ENCODE results near the gene TUBGCP6.

DNA sequence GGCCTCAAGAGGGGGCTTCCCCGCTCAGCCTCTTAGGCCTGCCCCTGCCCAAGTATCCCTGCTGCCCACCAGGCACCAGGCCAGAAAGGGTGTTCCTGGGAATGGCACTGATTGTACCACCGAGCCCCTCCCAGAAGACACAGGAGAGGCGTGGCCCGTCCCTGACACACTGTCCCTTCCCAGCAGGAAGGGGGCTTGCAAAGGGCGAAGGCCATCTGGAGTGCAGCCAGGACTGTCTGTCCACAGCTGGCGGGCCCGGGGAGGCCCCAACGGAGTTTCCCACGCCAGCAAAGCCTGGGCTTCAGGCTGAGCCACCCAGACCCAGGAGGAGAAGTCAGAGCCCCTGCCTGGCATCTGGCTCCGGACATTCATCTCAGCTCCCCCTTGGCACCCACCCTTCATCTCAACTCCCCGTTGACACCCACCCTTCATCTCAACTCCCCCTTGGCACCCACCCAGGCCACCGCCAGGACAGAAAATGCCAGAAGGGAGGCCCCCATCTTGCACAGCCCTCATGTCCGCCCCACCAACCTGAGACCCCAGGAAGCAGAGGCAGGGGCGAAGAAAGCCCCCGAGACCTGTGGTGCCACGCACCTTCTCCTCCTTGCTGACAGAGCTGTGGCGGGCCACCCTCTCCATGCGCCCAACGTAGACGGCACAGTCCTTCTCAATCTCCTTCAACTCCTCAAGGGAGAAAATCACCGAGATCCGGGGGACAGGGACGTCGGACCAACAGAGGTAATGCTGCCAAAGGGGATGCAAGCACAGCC lies 19.4 kb downstream of the TUBGCP6 start:
- no peak for TF ChIP-seq POLR2A (IDR thresholded peaks at IDR 0.05)
- TF ChIP-seq, protein P1, sequence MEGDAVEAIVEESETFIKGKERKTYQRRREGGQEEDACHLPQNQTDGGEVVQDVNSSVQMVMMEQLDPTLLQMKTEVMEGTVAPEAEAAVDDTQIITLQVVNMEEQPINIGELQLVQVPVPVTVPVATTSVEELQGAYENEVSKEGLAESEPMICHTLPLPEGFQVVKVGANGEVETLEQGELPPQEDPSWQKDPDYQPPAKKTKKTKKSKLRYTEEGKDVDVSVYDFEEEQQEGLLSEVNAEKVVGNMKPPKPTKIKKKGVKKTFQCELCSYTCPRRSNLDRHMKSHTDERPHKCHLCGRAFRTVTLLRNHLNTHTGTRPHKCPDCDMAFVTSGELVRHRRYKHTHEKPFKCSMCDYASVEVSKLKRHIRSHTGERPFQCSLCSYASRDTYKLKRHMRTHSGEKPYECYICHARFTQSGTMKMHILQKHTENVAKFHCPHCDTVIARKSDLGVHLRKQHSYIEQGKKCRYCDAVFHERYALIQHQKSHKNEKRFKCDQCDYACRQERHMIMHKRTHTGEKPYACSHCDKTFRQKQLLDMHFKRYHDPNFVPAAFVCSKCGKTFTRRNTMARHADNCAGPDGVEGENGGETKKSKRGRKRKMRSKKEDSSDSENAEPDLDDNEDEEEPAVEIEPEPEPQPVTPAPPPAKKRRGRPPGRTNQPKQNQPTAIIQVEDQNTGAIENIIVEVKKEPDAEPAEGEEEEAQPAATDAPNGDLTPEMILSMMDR (IDR thresholded peaks at IDR 0.05), result no peak

All from thyroid gland (tissue), 4 donors.